Neural cell (in vitro differentiated cells): Measurements from ENCODE around the gene LACRT.
"Not testable (repeated sequence)": the region's sequence is repeated elsewhere in the genome, so short reads cannot be mapped to it uniquely, and the experiment has no call there.

Source experiments
- EP300 ChIP-seq: fragments of 450-650 bp; conservative IDR thresholded peaks from 2 replicates; pipeline ENCODE4 v1.6.1; 2014; ENCODE audit warnings: antibody characterized with exemption, mild to moderate bottlenecking, moderate library complexity; ENCODE audit not compliant: poor library complexity, severe bottlenecking
- MXI1 ChIP-seq: fragments of 450-650 bp; conservative IDR thresholded peaks from 2 replicates; pipeline ENCODE4 v1.6.1; 2014; ENCODE audit warnings: antibody characterized with exemption, mild to moderate bottlenecking; ENCODE audit not compliant: poor library complexity, severe bottlenecking
- POLR2AphosphoS5 ChIP-seq: IDR thresholded peaks from 2 replicates; pipeline ENCODE4 v1.6.1; 2012
- SMC3 ChIP-seq: fragments of 450-650 bp; conservative IDR thresholded peaks from 2 replicates; pipeline ENCODE4 v1.6.1; 2014; ENCODE audit warnings: antibody characterized with exemption, mild to moderate bottlenecking, moderate library complexity; ENCODE audit not compliant: poor library complexity
- TF ChIP-seq, protein P1 (sequence below): fragments of 450-650 bp; IDR thresholded peaks from 2 replicates; pipeline ENCODE4 v1.5.1; 2014; ENCODE audit warnings: antibody characterized with exemption, mild to moderate bottlenecking, moderate library complexity; ENCODE audit not compliant: poor library complexity, severe bottlenecking

DNA sequence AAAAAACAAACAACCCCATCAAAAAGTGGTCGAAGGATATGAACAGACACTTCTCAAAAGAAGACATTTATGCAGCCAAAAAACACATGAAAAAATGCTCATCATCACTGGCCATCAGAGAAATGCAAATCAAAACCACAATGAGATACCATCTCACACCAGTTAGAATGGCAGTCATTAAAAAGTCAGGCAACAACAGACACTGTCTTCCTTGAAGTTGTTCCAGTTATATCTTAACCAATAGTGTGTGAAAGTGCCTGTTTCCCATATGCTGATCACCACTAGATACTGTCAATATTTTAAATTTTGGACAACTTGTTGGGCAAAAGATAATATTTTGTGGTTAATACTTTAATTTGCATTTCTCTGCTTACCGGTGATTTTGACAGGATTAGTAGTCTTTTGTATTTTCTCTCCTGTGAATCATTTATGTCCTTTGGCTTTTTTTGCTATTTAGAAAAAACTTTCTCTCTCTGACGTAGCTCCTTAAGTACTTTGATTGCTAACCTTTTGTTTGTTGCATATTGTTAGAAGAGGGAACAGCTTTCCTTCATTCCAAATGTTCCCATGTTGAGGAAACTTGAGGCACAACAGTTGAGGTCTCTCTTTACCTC is 30.4 kb upstream of the LACRT start:
- not testable (repeated sequence) for TF ChIP-seq EP300, SMC3, POLR2AphosphoS5, MXI1
- TF ChIP-seq, protein P1, sequence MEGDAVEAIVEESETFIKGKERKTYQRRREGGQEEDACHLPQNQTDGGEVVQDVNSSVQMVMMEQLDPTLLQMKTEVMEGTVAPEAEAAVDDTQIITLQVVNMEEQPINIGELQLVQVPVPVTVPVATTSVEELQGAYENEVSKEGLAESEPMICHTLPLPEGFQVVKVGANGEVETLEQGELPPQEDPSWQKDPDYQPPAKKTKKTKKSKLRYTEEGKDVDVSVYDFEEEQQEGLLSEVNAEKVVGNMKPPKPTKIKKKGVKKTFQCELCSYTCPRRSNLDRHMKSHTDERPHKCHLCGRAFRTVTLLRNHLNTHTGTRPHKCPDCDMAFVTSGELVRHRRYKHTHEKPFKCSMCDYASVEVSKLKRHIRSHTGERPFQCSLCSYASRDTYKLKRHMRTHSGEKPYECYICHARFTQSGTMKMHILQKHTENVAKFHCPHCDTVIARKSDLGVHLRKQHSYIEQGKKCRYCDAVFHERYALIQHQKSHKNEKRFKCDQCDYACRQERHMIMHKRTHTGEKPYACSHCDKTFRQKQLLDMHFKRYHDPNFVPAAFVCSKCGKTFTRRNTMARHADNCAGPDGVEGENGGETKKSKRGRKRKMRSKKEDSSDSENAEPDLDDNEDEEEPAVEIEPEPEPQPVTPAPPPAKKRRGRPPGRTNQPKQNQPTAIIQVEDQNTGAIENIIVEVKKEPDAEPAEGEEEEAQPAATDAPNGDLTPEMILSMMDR: not testable (repeated sequence)
